Endothelial cell (in vitro differentiated cells): ENCODE results near the gene MYO5A. TPM values are rescaled to one million over a fixed set of nuclear protein-coding genes. Genes with fewer than 3 reads are reported as not detected.

Experiments
- DNase-seq: peaks from one replicate; pipeline ENCODE4 v3.0.0; 2021; ENCODE audit warnings: low spot score
- H3K27ac Mint-ChIP-seq: one replicate; pipeline ENCODE4 v1.8.0; 2021; ENCODE audit warnings: mixed read lengths, inconsistent platforms; ENCODE audit not compliant: unreplicated experiment
- H3K27me3 Mint-ChIP-seq: one replicate; pipeline ENCODE4 v1.8.0; 2021; ENCODE audit warnings: mild to moderate bottlenecking, moderate library complexity, mixed read lengths, inconsistent platforms; ENCODE audit not compliant: unreplicated experiment
- H3K36me3 Mint-ChIP-seq: one replicate; pipeline ENCODE4 v1.8.0; 2021; ENCODE audit warnings: mild to moderate bottlenecking, low read depth, mixed read lengths, inconsistent platforms; ENCODE audit not compliant: unreplicated experiment
- H3K4me1 Mint-ChIP-seq: one replicate; pipeline ENCODE4 v1.8.0; 2021; ENCODE audit warnings: mild to moderate bottlenecking, mixed read lengths, inconsistent platforms; ENCODE audit not compliant: unreplicated experiment
- H3K4me3 Mint-ChIP-seq: one replicate; pipeline ENCODE4 v1.8.0; 2021; ENCODE audit warnings: mild to moderate bottlenecking, mixed read lengths, inconsistent platforms; ENCODE audit not compliant: unreplicated experiment
- H3K9me3 Mint-ChIP-seq: one replicate; pipeline ENCODE4 v1.8.0; 2021; ENCODE audit warnings: mixed read lengths, inconsistent platforms; ENCODE audit not compliant: unreplicated experiment
- total RNA-seq: library from RNA; stranded (reverse); fragmentation: NEBNext Ultra II Directional; extraction: Animal tissue kit (Norgen Biotek cat#: 25700); gene quantifications from one replicate; pipeline ENCODE4 v1.2.1, GENCODE V29; 2021; ENCODE audit not compliant: unreplicated experiment
- TF ChIP-seq, protein P1 (sequence below): fragments of 200-600 bp; sonication (generic); IDR thresholded peaks from one replicate; pipeline ENCODE4 v1.5.0; 2021; ENCODE audit warnings: antibody characterized with exemption; ENCODE audit not compliant: unreplicated experiment

MYO5A gene
- total RNA-seq, 1 donor from 2014 or later = 9.1 TPM

DNA sequence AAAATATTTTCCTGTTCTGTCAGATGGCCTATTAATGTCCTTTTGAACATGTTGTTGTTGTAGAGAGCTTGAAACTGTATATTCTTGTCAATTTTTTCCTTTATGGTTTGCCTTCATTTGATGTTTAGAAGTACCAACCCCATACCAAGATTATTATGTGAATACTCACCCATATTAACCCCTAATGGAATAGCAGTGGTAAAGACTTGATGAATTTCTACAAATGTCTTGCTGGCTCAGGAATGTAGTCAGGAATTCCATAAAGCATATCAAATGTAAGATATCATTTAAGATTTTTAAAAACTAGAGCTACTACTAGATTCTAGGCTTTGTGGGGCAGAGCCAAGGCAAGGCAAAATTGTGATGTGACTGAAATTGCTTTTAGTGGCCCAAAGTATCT, 30.0 kb downstream of the MYO5A start:
- H3K4me1 Mint-ChIP-seq = no peaks in the 10 kb centered on the region
- no peak for DNase-seq
- H3K36me3 Mint-ChIP-seq = no peaks in the 10 kb centered on the region
- no peak overlapping the region for H3K4me3 Mint-ChIP-seq
- no peaks in the 10 kb centered on the region for H3K9me3 Mint-ChIP-seq
- H3K27me3 Mint-ChIP-seq = no peaks in the 10 kb centered on the region
- no peak overlapping the region for H3K27ac Mint-ChIP-seq
- TF ChIP-seq, protein P1, sequence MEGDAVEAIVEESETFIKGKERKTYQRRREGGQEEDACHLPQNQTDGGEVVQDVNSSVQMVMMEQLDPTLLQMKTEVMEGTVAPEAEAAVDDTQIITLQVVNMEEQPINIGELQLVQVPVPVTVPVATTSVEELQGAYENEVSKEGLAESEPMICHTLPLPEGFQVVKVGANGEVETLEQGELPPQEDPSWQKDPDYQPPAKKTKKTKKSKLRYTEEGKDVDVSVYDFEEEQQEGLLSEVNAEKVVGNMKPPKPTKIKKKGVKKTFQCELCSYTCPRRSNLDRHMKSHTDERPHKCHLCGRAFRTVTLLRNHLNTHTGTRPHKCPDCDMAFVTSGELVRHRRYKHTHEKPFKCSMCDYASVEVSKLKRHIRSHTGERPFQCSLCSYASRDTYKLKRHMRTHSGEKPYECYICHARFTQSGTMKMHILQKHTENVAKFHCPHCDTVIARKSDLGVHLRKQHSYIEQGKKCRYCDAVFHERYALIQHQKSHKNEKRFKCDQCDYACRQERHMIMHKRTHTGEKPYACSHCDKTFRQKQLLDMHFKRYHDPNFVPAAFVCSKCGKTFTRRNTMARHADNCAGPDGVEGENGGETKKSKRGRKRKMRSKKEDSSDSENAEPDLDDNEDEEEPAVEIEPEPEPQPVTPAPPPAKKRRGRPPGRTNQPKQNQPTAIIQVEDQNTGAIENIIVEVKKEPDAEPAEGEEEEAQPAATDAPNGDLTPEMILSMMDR = no peak

DNA sequence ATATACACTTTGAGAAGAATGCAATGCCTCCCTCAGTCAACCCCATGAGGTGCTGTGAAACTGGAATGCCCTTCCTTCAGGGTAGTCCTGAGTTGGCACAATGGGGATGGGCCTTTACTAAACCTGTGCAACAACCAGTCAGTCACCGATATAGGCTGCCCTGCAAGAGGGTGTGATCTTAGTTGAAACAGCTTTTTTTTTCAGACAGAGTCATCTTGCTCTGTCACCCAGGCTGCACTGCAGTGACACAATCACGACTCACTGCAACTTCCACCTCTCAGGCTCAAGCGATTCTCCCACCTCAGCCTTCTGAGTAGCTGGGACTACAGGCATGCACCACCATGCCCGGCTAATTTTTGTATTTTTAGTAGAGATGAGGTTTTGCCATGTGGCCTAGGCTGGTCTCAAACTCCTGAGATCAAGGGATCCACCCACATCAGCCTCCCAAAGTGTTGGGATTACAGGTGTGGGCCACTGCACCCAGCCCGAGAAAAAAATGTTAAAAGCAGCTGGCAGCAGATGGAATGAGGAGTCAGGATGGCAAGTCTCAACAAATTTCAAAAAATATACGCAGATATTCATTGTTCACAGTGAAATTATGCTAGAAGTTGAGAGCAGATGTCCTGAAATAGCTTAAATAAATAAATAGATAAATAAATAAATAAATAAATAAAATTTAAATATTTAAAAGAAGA, 31.8 kb downstream of the MYO5A start:
- TF ChIP-seq, protein P1 = no peak
- Mint-ChIP-seq H3K9me3 (no peaks in the 10 kb centered on the region), H3K4me1 (no peaks in the 10 kb centered on the region), H3K27me3 (no peaks in the 10 kb centered on the region), H3K27ac (no peak overlapping the region), H3K36me3 (no peaks in the 10 kb centered on the region), H3K4me3 (no peak overlapping the region)
- DNase-seq = no peak

DNA sequence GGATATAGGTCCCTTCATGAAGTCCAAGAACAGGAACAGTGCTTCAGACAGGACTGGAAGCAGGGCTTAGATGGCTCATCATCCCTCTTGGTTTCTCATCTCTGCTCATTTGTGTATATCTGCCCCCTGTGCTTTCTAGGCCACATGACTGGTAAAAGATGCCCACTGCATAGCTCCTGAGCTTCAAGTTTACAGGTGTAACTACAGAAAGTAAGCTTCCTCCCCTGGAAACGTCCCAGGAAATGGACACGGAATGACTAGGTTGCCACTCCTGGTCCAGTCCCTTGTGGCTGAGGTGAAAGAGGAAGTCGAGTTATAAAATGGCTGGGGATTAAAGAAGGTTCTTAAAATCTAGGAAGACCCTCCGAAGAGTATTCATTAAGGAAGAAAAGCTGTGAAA, 32.5 kb downstream of the MYO5A start:
- H3K27ac Mint-ChIP-seq = no peak overlapping the region
- H3K27me3 Mint-ChIP-seq = no peaks in the 10 kb centered on the region
- H3K9me3 Mint-ChIP-seq = no peaks in the 10 kb centered on the region
- H3K4me3 Mint-ChIP-seq = no peak overlapping the region
- H3K36me3 Mint-ChIP-seq = no peaks in the 10 kb centered on the region
- no peaks in the 10 kb centered on the region for H3K4me1 Mint-ChIP-seq
- no peak for DNase-seq
- TF ChIP-seq, protein P1 = no peak

DNA sequence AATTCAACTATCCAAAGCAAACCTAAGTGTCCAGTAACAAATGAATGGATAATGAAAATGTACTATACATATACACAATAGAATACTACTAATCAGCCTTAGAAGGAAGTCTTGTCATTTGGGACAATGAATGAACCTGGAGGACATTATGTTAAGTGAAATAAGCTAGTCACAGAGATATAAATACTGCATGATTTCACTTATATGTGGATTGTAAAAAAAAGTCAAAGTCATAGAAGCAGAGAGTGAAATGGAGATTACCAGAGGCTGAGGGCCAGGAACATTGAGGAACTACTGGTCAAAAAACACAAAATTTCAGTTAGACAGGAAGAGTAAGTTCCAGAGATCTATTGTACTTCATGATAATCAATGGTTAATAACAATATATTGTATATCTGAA, 33.6 kb downstream of the MYO5A start:
- TF ChIP-seq, protein P1 = no peak
- H3K9me3 Mint-ChIP-seq = no peaks in the 10 kb centered on the region
- no peak overlapping the region for H3K27ac Mint-ChIP-seq

DNA sequence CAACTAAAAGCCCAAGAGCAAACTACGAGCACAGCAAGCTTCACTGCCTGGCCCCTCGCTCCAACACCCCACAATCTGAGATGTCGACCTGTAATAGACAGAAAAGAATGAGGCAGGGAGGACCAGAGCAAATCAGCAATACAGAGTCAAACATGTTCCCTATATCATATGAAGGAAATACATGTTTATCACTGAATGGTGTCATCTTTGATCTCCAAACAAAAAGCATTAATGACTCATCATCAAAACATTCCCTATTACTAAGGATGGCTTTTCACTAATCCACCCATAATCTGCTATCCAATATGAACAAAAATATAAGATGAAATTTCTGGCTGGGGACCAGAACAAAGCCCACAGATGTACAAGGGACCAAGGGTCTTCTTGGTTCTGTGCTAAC, 34.7 kb downstream of the MYO5A start:
- H3K4me3 Mint-ChIP-seq = no peak overlapping the region
- H3K9me3 Mint-ChIP-seq = no peaks in the 10 kb centered on the region
- no peaks in the 10 kb centered on the region for H3K36me3 Mint-ChIP-seq
- no peak for DNase-seq
- H3K4me1 Mint-ChIP-seq = no peaks in the 10 kb centered on the region
- H3K27ac Mint-ChIP-seq = no peak overlapping the region
- TF ChIP-seq, protein P1 = no peak
- H3K27me3 Mint-ChIP-seq = peaks cover 1% of the 10 kb centered on the region

More for the DNA sequence above, 33.6 kb downstream of the MYO5A start:
- H3K27me3 Mint-ChIP-seq = no peaks in the 10 kb centered on the region
- H3K36me3 Mint-ChIP-seq = no peaks in the 10 kb centered on the region
- H3K4me3 Mint-ChIP-seq = no peak overlapping the region
- no peak for DNase-seq
- H3K4me1 Mint-ChIP-seq = no peaks in the 10 kb centered on the region
